OCI-LY1 (cell line): ENCODE data around the gene CTNND2.

Experiments used
- H2AFZ ChIP-seq: fragments of 200-600 bp; sonication (generic), shearing (Covaris generic); 2 replicates; pipeline ENCODE4 v1.6.0; 2014; ENCODE audit warnings: antibody characterized with exemption, mild to moderate bottlenecking, low read length
- H3F3A ChIP-seq: fragments of 200-600 bp; sonication (generic), shearing (Covaris generic); 2 replicates; pipeline ENCODE4 v1.6.0; 2014; ENCODE audit warnings: mild to moderate bottlenecking, antibody characterized with exemption, low read length, moderate library complexity; ENCODE audit not compliant: insufficient read depth
- H3K27ac ChIP-seq: fragments of 200-600 bp; sonication (generic); 2 replicates; pipeline ENCODE4 v1.5.1; 2014; ENCODE audit warnings: low read length, mixed run types, mild to moderate bottlenecking, low read depth; ENCODE audit not compliant: poor library complexity, severe bottlenecking
- H3K27me3 ChIP-seq: fragments of 200-600 bp; sonication (generic); 2 replicates; pipeline ENCODE4 v1.6.0; 2014; ENCODE audit warnings: antibody characterized with exemption, mild to moderate bottlenecking, low read length, moderate library complexity; ENCODE audit not compliant: insufficient read depth
- H3K36me3 ChIP-seq: fragments of 200-600 bp; sonication (generic); 2 replicates; pipeline ENCODE4 v1.6.1; 2014; ENCODE audit warnings: mild to moderate bottlenecking, antibody characterized with exemption, low read length, moderate library complexity, mixed read lengths; ENCODE audit not compliant: insufficient read depth
- H3K4me1 ChIP-seq: fragments of 200-600 bp; sonication (generic); 2 replicates; pipeline ENCODE4 v1.5.1; 2014; ENCODE audit warnings: mild to moderate bottlenecking, low read length, moderate library complexity; ENCODE audit not compliant: insufficient read depth, severe bottlenecking
- H3K4me2 ChIP-seq: fragments of 200-600 bp; sonication (generic), shearing (Covaris generic); 2 replicates; pipeline ENCODE4 v1.6.1; 2014; ENCODE audit warnings: low read length
- H3K4me3 ChIP-seq: fragments of 200-600 bp; sonication (generic); 2 replicates; pipeline ENCODE4 v1.5.1; 2014; ENCODE audit warnings: low read length, low read depth, mild to moderate bottlenecking, mixed read lengths; ENCODE audit not compliant: poor library complexity, severe bottlenecking
- H3K79me2 ChIP-seq: fragments of 200-600 bp; shearing (Covaris generic); 2 replicates; pipeline ENCODE4 v1.6.1; 2016; ENCODE audit warnings: mixed run types, low read length, mixed read lengths; ENCODE audit not compliant: insufficient read depth
- H3K9ac ChIP-seq: fragments of 200-600 bp; sonication (generic), shearing (Covaris generic); 2 replicates; pipeline ENCODE4 v1.6.1; 2014; ENCODE audit warnings: mild to moderate bottlenecking, low read length, mixed read lengths
- H3K9me2 ChIP-seq: fragments of 200-600 bp; sonication (generic), shearing (Covaris generic); 2 replicates; pipeline ENCODE4 v1.6.1; 2014; ENCODE audit warnings: low read depth, mild to moderate bottlenecking, low read length, mixed read lengths
- H3K9me3 ChIP-seq: fragments of 200-600 bp; shearing (Covaris generic); 2 replicates; pipeline ENCODE4 v1.6.1; 2014; ENCODE audit warnings: low read length, mixed read lengths
- H4K20me1 ChIP-seq: fragments of 200-600 bp; sonication (generic), shearing (Covaris generic); 2 replicates; pipeline ENCODE4 v1.6.0; 2016; ENCODE audit warnings: mild to moderate bottlenecking, low read length; ENCODE audit not compliant: insufficient read depth
- EZH2 ChIP-seq: fragments of 200-600 bp; sonication (generic), shearing (Covaris generic); IDR thresholded peaks from 2 replicates; pipeline ENCODE4 v1.8.0; 2017; ENCODE audit warnings: borderline replicate concordance, mixed run types, mild to moderate bottlenecking, antibody characterized with exemption, low read length, moderate library complexity, mixed read lengths
- TF ChIP-seq, protein P1 (sequence below): fragments of 200-600 bp; sonication (generic), shearing (Covaris generic); IDR thresholded peaks from 2 replicates; pipeline ENCODE4 v1.5.1; 2017; ENCODE audit warnings: mild to moderate bottlenecking, antibody characterized with exemption, low read length, moderate library complexity, mixed read lengths

The CTNND2 gene

DNA sequence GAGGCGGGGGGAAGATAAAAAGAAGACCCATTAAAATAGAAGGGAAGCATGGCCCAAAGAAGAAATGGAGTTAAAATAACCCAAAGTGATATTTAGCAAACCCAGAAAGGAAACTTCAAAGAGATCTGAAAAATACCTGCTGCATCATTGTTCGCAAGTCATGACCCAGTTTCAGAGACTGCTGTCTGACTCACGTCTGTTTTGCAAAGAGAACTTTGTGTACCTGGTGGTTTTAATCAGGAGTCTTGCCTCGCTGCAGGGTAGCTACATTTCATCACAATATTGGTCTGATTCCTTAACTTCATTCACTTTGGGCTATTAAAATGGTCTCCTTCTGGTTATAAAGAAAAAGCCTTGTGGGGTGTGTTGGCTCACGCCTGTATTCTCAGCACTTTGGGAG lies 682.1 kb downstream of the CTNND2 start:
- H3K4me3 ChIP-seq = no peak overlapping the region
- H3K79me2 ChIP-seq = no peaks in the 10 kb centered on the region
- no peaks in the 10 kb centered on the region for H3K9me2 ChIP-seq
- H4K20me1 ChIP-seq = no peaks in the 10 kb centered on the region
- no peak overlapping the region for H2AFZ ChIP-seq
- no peaks in the 10 kb centered on the region for H3K9me3 ChIP-seq
- H3F3A ChIP-seq = no peaks in the 10 kb centered on the region
- no peaks in the 10 kb centered on the region for H3K27me3 ChIP-seq
- no peak overlapping the region for H3K27ac ChIP-seq
- TF ChIP-seq, protein P1, sequence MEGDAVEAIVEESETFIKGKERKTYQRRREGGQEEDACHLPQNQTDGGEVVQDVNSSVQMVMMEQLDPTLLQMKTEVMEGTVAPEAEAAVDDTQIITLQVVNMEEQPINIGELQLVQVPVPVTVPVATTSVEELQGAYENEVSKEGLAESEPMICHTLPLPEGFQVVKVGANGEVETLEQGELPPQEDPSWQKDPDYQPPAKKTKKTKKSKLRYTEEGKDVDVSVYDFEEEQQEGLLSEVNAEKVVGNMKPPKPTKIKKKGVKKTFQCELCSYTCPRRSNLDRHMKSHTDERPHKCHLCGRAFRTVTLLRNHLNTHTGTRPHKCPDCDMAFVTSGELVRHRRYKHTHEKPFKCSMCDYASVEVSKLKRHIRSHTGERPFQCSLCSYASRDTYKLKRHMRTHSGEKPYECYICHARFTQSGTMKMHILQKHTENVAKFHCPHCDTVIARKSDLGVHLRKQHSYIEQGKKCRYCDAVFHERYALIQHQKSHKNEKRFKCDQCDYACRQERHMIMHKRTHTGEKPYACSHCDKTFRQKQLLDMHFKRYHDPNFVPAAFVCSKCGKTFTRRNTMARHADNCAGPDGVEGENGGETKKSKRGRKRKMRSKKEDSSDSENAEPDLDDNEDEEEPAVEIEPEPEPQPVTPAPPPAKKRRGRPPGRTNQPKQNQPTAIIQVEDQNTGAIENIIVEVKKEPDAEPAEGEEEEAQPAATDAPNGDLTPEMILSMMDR = no peak
- no peak for TF ChIP-seq EZH2
- H3K36me3 ChIP-seq = no peaks in the 10 kb centered on the region
- no peaks in the 10 kb centered on the region for H3K4me1 ChIP-seq
- no peak overlapping the region for H3K4me2 ChIP-seq
- no peak overlapping the region for H3K9ac ChIP-seq

DNA sequence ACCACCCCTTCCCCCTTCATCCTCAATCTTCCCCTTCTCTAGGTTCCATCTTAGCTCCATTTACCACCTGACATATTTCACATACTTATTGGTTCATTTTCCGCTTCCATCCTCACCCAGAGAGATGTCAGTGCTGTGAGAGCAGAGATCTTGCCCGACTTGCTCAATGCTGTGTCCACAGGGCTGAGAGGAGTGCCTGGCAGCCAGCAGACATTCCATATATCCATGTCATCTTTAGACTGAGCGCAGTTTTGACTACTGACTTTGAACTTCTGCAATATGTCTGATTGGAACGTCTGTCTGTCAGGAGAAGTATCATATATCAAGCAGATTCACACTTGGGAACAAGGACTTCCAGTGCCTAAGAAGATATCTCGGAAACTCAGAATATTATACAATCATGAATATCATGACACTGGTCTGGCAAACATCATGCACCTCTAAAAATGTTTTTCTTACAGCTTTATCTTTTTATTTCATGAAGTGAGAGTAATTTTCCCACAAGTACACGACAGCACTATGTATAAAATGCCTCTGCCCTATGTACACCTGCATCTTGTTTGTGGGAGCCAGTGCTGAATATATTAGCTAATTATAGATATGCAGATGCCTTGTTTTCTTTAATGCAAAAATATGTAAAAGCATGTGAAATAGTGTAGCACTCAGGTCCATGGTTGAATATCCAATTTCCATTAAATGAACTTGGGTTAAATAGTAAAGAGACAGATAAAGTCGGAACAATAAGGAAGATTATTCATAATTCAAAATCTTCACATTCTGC lies 689.2 kb downstream of the CTNND2 start:
- Histone ChIP-seq H3K9me2 (no peaks in the 10 kb centered on the region), H3K4me1 (no peaks in the 10 kb centered on the region), H3K36me3 (no peaks in the 10 kb centered on the region), H3K4me3 (no peak overlapping the region), H3K27me3 (no peaks in the 10 kb centered on the region), H2AFZ (no peak overlapping the region), H4K20me1 (no peaks in the 10 kb centered on the region), H3F3A (no peaks in the 10 kb centered on the region), H3K9me3 (no peaks in the 10 kb centered on the region), H3K4me2 (no peak overlapping the region), H3K79me2 (no peaks in the 10 kb centered on the region), H3K9ac (no peak overlapping the region), H3K27ac (no peak overlapping the region)
- TF ChIP-seq EZH2 = no peak
- TF ChIP-seq, protein P1 = no peak

DNA sequence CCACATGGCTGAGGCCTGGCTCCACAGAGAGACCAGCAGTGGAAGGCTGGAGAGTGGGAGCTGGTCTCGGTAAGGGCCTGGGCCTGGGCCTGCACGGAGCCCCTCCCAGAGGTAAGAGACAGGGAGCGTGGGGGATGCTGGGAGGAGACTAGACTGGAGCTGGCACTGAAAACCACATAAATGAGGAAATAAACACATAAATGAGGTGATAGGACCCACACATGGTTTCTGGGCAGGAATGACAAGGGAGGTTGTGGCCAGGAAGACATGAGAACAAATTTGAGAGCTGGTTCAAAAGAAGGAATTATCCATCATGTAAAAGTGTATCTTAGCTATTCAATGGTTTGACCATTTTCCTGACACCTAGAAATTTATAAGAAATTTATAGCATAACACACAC lies 691.5 kb downstream of the CTNND2 start:
- no peak overlapping the region for H3K9ac ChIP-seq
- no peak overlapping the region for H2AFZ ChIP-seq
- H3K27me3 ChIP-seq = no peaks in the 10 kb centered on the region
- no peak overlapping the region for H3K27ac ChIP-seq
- no peaks in the 10 kb centered on the region for H3K36me3 ChIP-seq
- no peak overlapping the region for H3K4me2 ChIP-seq
- no peak for TF ChIP-seq EZH2
- TF ChIP-seq, protein P1 = no peak
- H3F3A ChIP-seq = no peaks in the 10 kb centered on the region
- no peaks in the 10 kb centered on the region for H3K79me2 ChIP-seq
- H3K9me3 ChIP-seq = no peaks in the 10 kb centered on the region
- no peak overlapping the region for H3K4me3 ChIP-seq
- no peaks in the 10 kb centered on the region for H3K4me1 ChIP-seq
- H4K20me1 ChIP-seq = no peaks in the 10 kb centered on the region
- no peaks in the 10 kb centered on the region for H3K9me2 ChIP-seq
